ENCODE results near the gene MRPS9. TPM values are rescaled to one million over a fixed set of nuclear protein-coding genes. Genes with fewer than 3 reads are reported as not detected.

MRPS9 gene
- total and polyA plus RNA-seq, 2 of the 13 experiments (the other 11 are each of a cell fraction or from before 2014, with no cell fraction given) = 31.2 to 91.8 TPM

DNA sequence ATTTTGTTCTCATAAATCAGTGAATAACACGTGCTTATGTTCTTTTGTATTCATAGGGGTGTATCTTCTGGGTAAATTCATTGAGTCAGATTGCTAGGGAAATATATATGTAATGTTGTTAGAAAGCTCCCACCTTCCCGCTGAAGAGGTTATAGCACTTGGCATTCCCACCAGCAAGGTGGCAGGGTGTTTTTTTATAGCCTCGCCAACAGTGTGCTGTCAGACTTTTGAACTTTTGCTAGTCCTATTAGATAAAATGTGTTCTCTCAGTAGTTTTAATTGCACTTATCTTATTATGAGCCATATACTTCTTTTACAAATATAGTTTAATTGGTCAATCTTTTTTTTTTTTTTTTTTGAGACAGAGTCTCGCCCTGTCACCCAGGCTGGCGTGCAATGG, 31.0 kb downstream of the MRPS9 start:
- Histone ChIP-seq H3K9ac (ENCODE audit: insufficient read depth, low read depth, low read length) (no peak overlapping the region), H3K4me1 (ENCODE audit: insufficient read depth, low read length) (no peaks in the 10 kb centered on the region), H3K4me3 (replicated peaks in 1 of 3; ENCODE audit: insufficient read depth in 1 of 3, low read depth in 2 of 3, low read length in 3 of 3) (no peak overlapping the region), H3K27ac (ENCODE audit: extremely low read length, insufficient read depth, low read length) (no peak overlapping the region), H3K27me3 (ENCODE audit: control insufficient read depth in 1 of 2, insufficient read depth in 2 of 2, low read length in 2 of 2) (no peaks in the 10 kb centered on the region), H3K79me2 (ENCODE audit: insufficient read depth, low read length) (peaks cover 2% of the 10 kb centered on the region), H3K9me3 (ENCODE audit: low read length) (no peaks in the 10 kb centered on the region), H4K20me1 (ENCODE audit: insufficient read depth, low read length) (no peaks in the 10 kb centered on the region), H3K4me2 (ENCODE audit: low read depth, low read length) (no peak overlapping the region), H3K36me3 (replicated peaks in 1 of 2; ENCODE audit: control insufficient read depth in 1 of 2, insufficient read depth in 2 of 2, low read length in 2 of 2) (no peaks in the 10 kb centered on the region), H2AFZ (ENCODE audit: low read length) (no peak overlapping the region)
- WGBS (ENCODE audit: low lambda C conversion rate) = 98% methylated on average over 5 of the region's 5 CpGs
- no peak for ATAC-seq
- in situ Hi-C loops (cut with HindIII; ENCODE audit: extremely low pct_ligation_motif_present, low pct_unique_long_range_greater_than_20kb) = no loop called here
- ChIA-PET POLR2A (no interaction called here), CTCF (ENCODE audit: low intra/inter-chr PET ratio, low total read pairs) (no interaction called here)
- intact Hi-C loops (cut with micrococcal nuclease; ENCODE audit: unreplicated experiment) = no loop called here
- no peak for DNase-seq (ENCODE audit: low spot score)
- TF ChIP-seq, protein P1, sequence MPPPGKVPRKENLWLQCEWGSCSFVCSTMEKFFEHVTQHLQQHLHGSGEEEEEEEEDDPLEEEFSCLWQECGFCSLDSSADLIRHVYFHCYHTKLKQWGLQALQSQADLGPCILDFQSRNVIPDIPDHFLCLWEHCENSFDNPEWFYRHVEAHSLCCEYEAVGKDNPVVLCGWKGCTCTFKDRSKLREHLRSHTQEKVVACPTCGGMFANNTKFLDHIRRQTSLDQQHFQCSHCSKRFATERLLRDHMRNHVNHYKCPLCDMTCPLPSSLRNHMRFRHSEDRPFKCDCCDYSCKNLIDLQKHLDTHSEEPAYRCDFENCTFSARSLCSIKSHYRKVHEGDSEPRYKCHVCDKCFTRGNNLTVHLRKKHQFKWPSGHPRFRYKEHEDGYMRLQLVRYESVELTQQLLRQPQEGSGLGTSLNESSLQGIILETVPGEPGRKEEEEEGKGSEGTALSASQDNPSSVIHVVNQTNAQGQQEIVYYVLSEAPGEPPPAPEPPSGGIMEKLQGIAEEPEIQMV (CRISPR knock-in tag; IDR thresholded peaks at IDR 0.05; ENCODE audit: low read depth) = no peak
- TF ChIP-seq, protein P2, sequence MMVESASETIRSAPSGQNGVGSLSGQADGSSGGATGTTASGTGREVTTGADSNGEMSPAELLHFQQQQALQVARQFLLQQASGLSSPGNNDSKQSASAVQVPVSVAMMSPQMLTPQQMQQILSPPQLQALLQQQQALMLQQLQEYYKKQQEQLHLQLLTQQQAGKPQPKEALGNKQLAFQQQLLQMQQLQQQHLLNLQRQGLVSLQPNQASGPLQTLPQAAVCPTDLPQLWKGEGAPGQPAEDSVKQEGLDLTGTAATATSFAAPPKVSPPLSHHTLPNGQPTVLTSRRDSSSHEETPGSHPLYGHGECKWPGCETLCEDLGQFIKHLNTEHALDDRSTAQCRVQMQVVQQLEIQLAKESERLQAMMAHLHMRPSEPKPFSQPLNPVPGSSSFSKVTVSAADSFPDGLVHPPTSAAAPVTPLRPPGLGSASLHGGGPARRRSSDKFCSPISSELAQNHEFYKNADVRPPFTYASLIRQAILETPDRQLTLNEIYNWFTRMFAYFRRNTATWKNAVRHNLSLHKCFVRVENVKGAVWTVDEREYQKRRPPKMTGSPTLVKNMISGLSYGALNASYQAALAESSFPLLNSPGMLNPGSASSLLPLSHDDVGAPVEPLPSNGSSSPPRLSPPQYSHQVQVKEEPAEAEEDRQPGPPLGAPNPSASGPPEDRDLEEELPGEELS (CRISPR knock-in tag; IDR thresholded peaks at IDR 0.05) = no peak
- TF ChIP-seq IKZF4 (CRISPR knock-in tag; IDR thresholded peaks at IDR 0.05; ENCODE audit: borderline replicate concordance, low read depth, not compliant biosample characterization) (no peak), NR2F6 (IDR thresholded peaks at IDR 0.05) (no peak), NR2F6 (CRISPR knock-in tag; IDR thresholded peaks at IDR 0.05) (no peak), ZNF143 (CRISPR knock-in tag; IDR thresholded peaks at IDR 0.05) (no peak)
- TF ChIP-seq, protein P3, sequence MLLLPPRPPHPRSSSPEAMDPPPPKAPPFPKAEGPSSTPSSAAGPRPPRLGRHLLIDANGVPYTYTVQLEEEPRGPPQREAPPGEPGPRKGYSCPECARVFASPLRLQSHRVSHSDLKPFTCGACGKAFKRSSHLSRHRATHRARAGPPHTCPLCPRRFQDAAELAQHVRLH (CRISPR knock-in tag; IDR thresholded peaks at IDR 0.05; ENCODE audit: borderline replicate concordance, low read depth) = no peak
- BruUV-seq (replicated peaks) = no TSS peak
- FAIRE-seq = no peak

Data from HepG2 (cell line).